Measurements from ENCODE around the gene AOC3.
"Not testable (repeated sequence)": the region's sequence is repeated elsewhere in the genome, so short reads cannot be mapped to it uniquely, and the experiment has no call there.

Gene AOC3

GRCh38 chr17:42899981-42900380, 49.0 kb downstream of the AOC3 start:
- not testable (repeated sequence) for H3K79me1 ChIP-seq (ENCODE audit: low read length); H2AK5ac ChIP-seq (ENCODE audit: low read length); H4K12ac ChIP-seq (ENCODE audit: low read depth, low read length); H3K23ac ChIP-seq (ENCODE audit: low read length); H2AFZ ChIP-seq (ENCODE audit: insufficient read depth, low read length, poor library complexity); H2BK12ac ChIP-seq (ENCODE audit: low read length); H3K4ac ChIP-seq (ENCODE audit: low read depth, low read length); H3K18ac ChIP-seq (ENCODE audit: low read length); H3K27ac ChIP-seq (ENCODE audit: low read depth, low read length); H2BK5ac ChIP-seq (ENCODE audit: low read depth, low read length, poor library complexity); H2BK120ac ChIP-seq (ENCODE audit: insufficient read depth, low read length, poor library complexity); H3K36me3 ChIP-seq (ENCODE audit: control insufficient read depth in 1 of 2, insufficient read depth in 2 of 2, low read length in 2 of 2); H3K4me2 ChIP-seq (ENCODE audit: low read length); H3K4me1 ChIP-seq (ENCODE audit: control insufficient read depth in 1 of 2, insufficient read depth in 2 of 2, low read length in 2 of 2); H4K8ac ChIP-seq (ENCODE audit: low read depth, low read length); H3K27me3 ChIP-seq (ENCODE audit: insufficient read depth, low read length); H3K79me2 ChIP-seq (ENCODE audit: control insufficient read depth, insufficient read depth, low read length, poor library complexity); H3K4me3 ChIP-seq (ENCODE audit: low read depth, low read length); H3K9ac ChIP-seq (ENCODE audit: low read length); H3K14ac ChIP-seq (ENCODE audit: low read length); H4K91ac ChIP-seq (ENCODE audit: low read depth, low read length); DNase-seq; H3K9me3 ChIP-seq (ENCODE audit: insufficient read depth, low read depth, low read length)
- WGBS (ENCODE audit: extremely low coverage, insufficient coverage, insufficient read length), result no CpG with 5 or more reads among the region's 3 CpGs

GRCh38 chr17:42900460-42901331, 49.7 kb downstream of the AOC3 start, which contains the start of gene G6PC1:
TSS of gene G6PC1 (plus strand) at chr17:42900799. CDS start at chr17:42900877, 78 bp downstream.
- H2AK5ac ChIP-seq (ENCODE audit: low read length), result no peak within 1 kb of the TSS
- no CpG with 5 or more reads among the region's 12 CpGs for WGBS (ENCODE audit: extremely low coverage, insufficient coverage, insufficient read length)
- H2AFZ ChIP-seq (ENCODE audit: insufficient read depth, low read length, poor library complexity), result no peak within 1 kb of the TSS

DNA sequence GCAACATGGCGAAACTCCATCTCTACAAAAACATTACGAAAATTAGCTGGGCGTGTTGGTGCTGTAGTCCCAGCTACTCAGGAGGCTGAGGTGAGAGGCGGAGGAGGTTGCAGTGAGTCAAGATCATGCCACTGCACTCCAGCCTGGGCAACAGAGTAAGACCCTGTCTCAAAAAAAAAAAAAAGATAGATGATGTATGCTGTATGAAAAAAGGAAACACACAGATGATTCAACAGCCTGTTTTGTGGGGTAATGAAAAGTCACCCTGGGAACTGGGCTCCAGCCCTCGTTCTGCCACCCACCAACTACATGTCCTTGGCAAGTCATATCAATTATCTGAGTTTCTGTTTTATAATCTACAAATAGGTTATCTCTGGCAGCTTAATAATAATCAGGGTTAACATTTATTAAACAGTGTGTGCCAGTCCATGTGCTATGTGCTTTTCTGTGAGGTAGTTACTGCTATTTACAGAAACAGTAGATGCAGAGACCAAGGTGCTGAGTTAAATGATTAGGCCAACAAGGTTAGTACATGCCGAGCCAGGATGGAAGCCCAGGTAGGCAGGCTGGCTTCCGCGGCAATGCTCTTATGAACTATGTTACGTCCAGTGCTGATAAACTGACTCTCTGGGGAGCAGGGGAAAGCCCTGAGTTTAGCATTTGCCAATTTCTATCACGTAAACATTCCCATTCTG, 50.7 kb downstream of the AOC3 start:
- Histone ChIP-seq H3K4me1 (ENCODE audit: control insufficient read depth in 1 of 2, insufficient read depth in 2 of 2, low read length in 2 of 2) (no peaks in the 10 kb centered on the region), H3K36me3 (ENCODE audit: control insufficient read depth in 1 of 2, insufficient read depth in 2 of 2, low read length in 2 of 2) (no peaks in the 10 kb centered on the region), H2AK5ac (ENCODE audit: low read length) (no peak overlapping the region), H3K27ac (ENCODE audit: low read depth, low read length) (no peak overlapping the region), H3K23ac (ENCODE audit: low read length) (no peak overlapping the region), H3K79me2 (ENCODE audit: control insufficient read depth, insufficient read depth, low read length, poor library complexity) (no peaks in the 10 kb centered on the region), H3K27me3 (ENCODE audit: insufficient read depth, low read length) (no peaks in the 10 kb centered on the region), H4K91ac (ENCODE audit: low read depth, low read length) (no peak overlapping the region), H3K4me3 (ENCODE audit: low read depth, low read length) (no peak overlapping the region), H3K18ac (ENCODE audit: low read length) (no peak overlapping the region), H3K79me1 (ENCODE audit: low read length) (no peaks in the 10 kb centered on the region), H3K14ac (ENCODE audit: low read length) (no peak overlapping the region), H2BK5ac (ENCODE audit: low read depth, low read length, poor library complexity) (no peak overlapping the region), H4K12ac (ENCODE audit: low read depth, low read length) (no peak overlapping the region), H4K8ac (ENCODE audit: low read depth, low read length) (no peak overlapping the region), H3K4me2 (ENCODE audit: low read length) (no peak overlapping the region), H3K9me3 (ENCODE audit: insufficient read depth, low read depth, low read length) (peaks cover 2% of the 10 kb centered on the region), H2BK12ac (ENCODE audit: low read length) (no peak overlapping the region), H2BK120ac (ENCODE audit: insufficient read depth, low read length, poor library complexity) (no peak overlapping the region), H3K9ac (ENCODE audit: low read length) (no peak overlapping the region), H3K4ac (ENCODE audit: low read depth, low read length) (no peak overlapping the region), H2AFZ (ENCODE audit: insufficient read depth, low read length, poor library complexity) (no peak overlapping the region)
- no peak for DNase-seq
- WGBS (ENCODE audit: extremely low coverage, insufficient coverage, insufficient read length), result no CpG with 5 or more reads among the region's 10 CpGs

More at GRCh38 chr17:42900460-42901331, 49.7 kb downstream of the AOC3 start, which contains the start of gene G6PC1:
- H4K8ac ChIP-seq (ENCODE audit: low read depth, low read length), result no peak within 1 kb of the TSS
- no peak within 1 kb of the TSS for H3K4me2 ChIP-seq (ENCODE audit: low read length)
- no peaks in the 10 kb centered on the region for H3K79me2 ChIP-seq (ENCODE audit: control insufficient read depth, insufficient read depth, low read length, poor library complexity)
- no peaks in the 10 kb centered on the region for H3K79me1 ChIP-seq (ENCODE audit: low read length)
- H3K9me3 ChIP-seq (ENCODE audit: insufficient read depth, low read depth, low read length), result peaks cover 2% of the 10 kb centered on the region
- no peak within 1 kb of the TSS for H3K27ac ChIP-seq (ENCODE audit: low read depth, low read length)
- H2BK120ac ChIP-seq (ENCODE audit: insufficient read depth, low read length, poor library complexity), result no peak within 1 kb of the TSS
- H3K4me3 ChIP-seq (ENCODE audit: low read depth, low read length), result no peak within 1 kb of the TSS
- H3K9ac ChIP-seq (ENCODE audit: low read length), result no peak within 1 kb of the TSS
- no peaks in the 10 kb centered on the region for H3K27me3 ChIP-seq (ENCODE audit: insufficient read depth, low read length)
- no peak within 1 kb of the TSS for H3K4ac ChIP-seq (ENCODE audit: low read depth, low read length)
- no peak within 1 kb of the TSS for H2BK12ac ChIP-seq (ENCODE audit: low read length)
- H2BK5ac ChIP-seq (ENCODE audit: low read depth, low read length, poor library complexity), result no peak within 1 kb of the TSS
- H4K91ac ChIP-seq (ENCODE audit: low read depth, low read length), result no peak within 1 kb of the TSS
- no peak within 1 kb of the TSS for H4K12ac ChIP-seq (ENCODE audit: low read depth, low read length)
- DNase-seq, result no peak
- H3K23ac ChIP-seq (ENCODE audit: low read length), result no peak within 1 kb of the TSS
- H3K18ac ChIP-seq (ENCODE audit: low read length), result no peak within 1 kb of the TSS
- no peak within 1 kb of the TSS for H3K14ac ChIP-seq (ENCODE audit: low read length)
- no peaks in the 10 kb centered on the region for H3K36me3 ChIP-seq (ENCODE audit: control insufficient read depth in 1 of 2, insufficient read depth in 2 of 2, low read length in 2 of 2)
- no peaks in the 10 kb centered on the region for H3K4me1 ChIP-seq (ENCODE audit: control insufficient read depth in 1 of 2, insufficient read depth in 2 of 2, low read length in 2 of 2)

DNA sequence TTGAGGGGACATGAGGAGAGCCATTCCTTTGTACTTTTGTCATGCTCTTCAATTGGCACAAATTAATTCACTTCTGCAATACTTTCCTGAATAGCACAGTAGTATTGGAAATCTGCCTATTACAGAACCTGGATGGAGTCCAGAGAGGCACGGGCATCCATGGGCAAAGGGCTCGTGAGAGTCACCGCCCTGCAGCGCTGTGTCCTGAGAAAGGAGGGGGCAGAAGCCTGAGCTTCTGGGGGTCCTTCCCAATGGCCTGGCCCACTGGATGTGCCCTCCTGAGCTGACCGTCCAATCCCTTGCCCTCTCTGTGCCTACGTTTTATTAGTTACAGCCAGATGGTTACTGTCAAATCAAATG, 53.1 kb downstream of the AOC3 start:
- no peaks in the 10 kb centered on the region for H3K27me3 ChIP-seq (ENCODE audit: insufficient read depth, low read length)
- no CpG with 5 or more reads among the region's 6 CpGs for WGBS (ENCODE audit: extremely low coverage, insufficient coverage, insufficient read length)

More for the DNA sequence above, 53.1 kb downstream of the AOC3 start:
- Histone ChIP-seq H3K14ac (ENCODE audit: low read length) (no peak overlapping the region), H2BK5ac (ENCODE audit: low read depth, low read length, poor library complexity) (no peak overlapping the region), H3K27ac (ENCODE audit: low read depth, low read length) (no peak overlapping the region), H2BK12ac (ENCODE audit: low read length) (no peak overlapping the region), H3K36me3 (ENCODE audit: control insufficient read depth in 1 of 2, insufficient read depth in 2 of 2, low read length in 2 of 2) (no peaks in the 10 kb centered on the region), H2AFZ (ENCODE audit: insufficient read depth, low read length, poor library complexity) (no peak overlapping the region), H2BK120ac (ENCODE audit: insufficient read depth, low read length, poor library complexity) (no peak overlapping the region), H3K79me2 (ENCODE audit: control insufficient read depth, insufficient read depth, low read length, poor library complexity) (no peaks in the 10 kb centered on the region), H3K18ac (ENCODE audit: low read length) (no peak overlapping the region), H3K4me3 (ENCODE audit: low read depth, low read length) (no peak overlapping the region), H4K91ac (ENCODE audit: low read depth, low read length) (no peak overlapping the region), H3K79me1 (ENCODE audit: low read length) (no peaks in the 10 kb centered on the region), H4K12ac (ENCODE audit: low read depth, low read length) (no peak overlapping the region), H3K4ac (ENCODE audit: low read depth, low read length) (no peak overlapping the region), H3K4me1 (ENCODE audit: control insufficient read depth in 1 of 2, insufficient read depth in 2 of 2, low read length in 2 of 2) (no peaks in the 10 kb centered on the region), H3K23ac (ENCODE audit: low read length) (no peak overlapping the region), H3K4me2 (ENCODE audit: low read length) (no peak overlapping the region), H3K9me3 (ENCODE audit: insufficient read depth, low read depth, low read length) (no peaks in the 10 kb centered on the region), H3K9ac (ENCODE audit: low read length) (no peak overlapping the region), H2AK5ac (ENCODE audit: low read length) (no peak overlapping the region), H4K8ac (ENCODE audit: low read depth, low read length) (no peak overlapping the region)
- no peak for DNase-seq
